HepG2 (cell line): ENCODE data around the gene LASP1. TPM values are rescaled to one million over a fixed set of nuclear protein-coding genes. Genes with fewer than 3 reads are reported as not detected.

Experiments
- ATF1 ChIP-seq: IDR thresholded peaks from 2 replicates; pipeline ENCODE4 v1.6.1; 2016; ENCODE audit warnings: mild to moderate bottlenecking, control low read depth
- ATF7-NPFF ChIP-seq: sonication (generic); formaldehyde crosslinking; IDR thresholded peaks from 2 replicates; pipeline ENCODE4 v1.8.1; 2023; ENCODE audit warnings: mild to moderate bottlenecking, low read depth, missing genetic modification reagents, moderate library complexity
- CCAR2 ChIP-seq: fragments of 200-400 bp; formaldehyde crosslinking; optimal IDR thresholded peaks from 2 replicates; pipeline ENCODE3; 2018; ENCODE audit warnings: low read depth, mild to moderate bottlenecking, low read length, moderate library complexity
- CHCHD3 ChIP-seq: sonication (generic); formaldehyde crosslinking; IDR thresholded peaks from 2 replicates; pipeline ENCODE4 v1.8.0; 2022; ENCODE audit warnings: mild to moderate bottlenecking, missing genetic modification reagents, moderate library complexity
- ELF4 ChIP-seq: sonication (generic); formaldehyde crosslinking; IDR thresholded peaks from 2 replicates; pipeline ENCODE4 v1.5.0; 2020; ENCODE audit warnings: missing genetic modification reagents, mild to moderate bottlenecking, moderate library complexity, borderline replicate concordance
- KLF13 ChIP-seq: sonication (generic); formaldehyde crosslinking; IDR thresholded peaks from 2 replicates; pipeline ENCODE4 v1.4.0; 2020; ENCODE audit warnings: mild to moderate bottlenecking, missing genetic modification reagents
- LCORL ChIP-seq, 2 experiments: fragments of 450-650 bp in 1 of 2; sonication (generic) in 1 of 2; formaldehyde crosslinking in 1 of 2; IDR thresholded peaks; 2 replicates each; pipeline versions ENCODE4 v1.5.0 to v1.6.1; 2017 to 2020; ENCODE audit warnings: antibody characterized with exemption in 1 of 2, missing genetic modification reagents in 1 of 2
- NKX3-1 ChIP-seq: sonication (generic); formaldehyde crosslinking; IDR thresholded peaks from 2 replicates; pipeline ENCODE4 v1.5.0; 2020; ENCODE audit warnings: missing genetic modification reagents
- NR0B2 ChIP-seq: sonication (generic); formaldehyde crosslinking; IDR thresholded peaks from 2 replicates; pipeline ENCODE4 v1.4.0; 2020; ENCODE audit warnings: mild to moderate bottlenecking, missing genetic modification reagents
- PAXIP1 ChIP-seq: sonication (generic); formaldehyde crosslinking; conservative IDR thresholded peaks from 2 replicates; pipeline ENCODE4 v1.4.0; 2020; ENCODE audit warnings: mild to moderate bottlenecking, missing genetic modification reagents, moderate library complexity
- RFX3 ChIP-seq: IDR thresholded peaks from 2 replicates; pipeline ENCODE4 v1.6.1; 2016; ENCODE audit warnings: missing biosample characterization, missing genetic modification reagents
- SALL2 ChIP-seq: sonication (generic); formaldehyde crosslinking; IDR thresholded peaks from 2 replicates; pipeline ENCODE4 v1.8.1; 2023; ENCODE audit warnings: mild to moderate bottlenecking, missing genetic modification reagents, inconsistent platforms
- ZBTB20 ChIP-seq: sonication (generic); formaldehyde crosslinking; IDR thresholded peaks from 2 replicates; pipeline ENCODE4 v1.8.1; 2023; ENCODE audit warnings: missing genetic modification reagents, low read depth, mild to moderate bottlenecking, borderline replicate concordance
- ZBTB43 ChIP-seq: sonication (generic); formaldehyde crosslinking; conservative IDR thresholded peaks from 2 replicates; pipeline ENCODE4 v1.4.0; 2020; ENCODE audit warnings: missing genetic modification reagents
- ZNF34 ChIP-seq: sonication (generic); formaldehyde crosslinking; IDR thresholded peaks from 2 replicates; pipeline ENCODE4 v1.4.0; 2020; ENCODE audit warnings: mild to moderate bottlenecking, missing genetic modification reagents, borderline replicate concordance
- ZNF441 ChIP-seq: sonication (generic); formaldehyde crosslinking; IDR thresholded peaks from 2 replicates; pipeline ENCODE4 v1.7.0; 2021; ENCODE audit warnings: missing genetic modification reagents, borderline replicate concordance
- ZNF558 ChIP-seq: sonication (generic); formaldehyde crosslinking; IDR thresholded peaks from 2 replicates; pipeline ENCODE4 v1.9.0; 2022; ENCODE audit warnings: mild to moderate bottlenecking, missing genetic modification reagents, borderline replicate concordance
- ZNF674 ChIP-seq: sonication (generic); formaldehyde crosslinking; IDR thresholded peaks from 2 replicates; pipeline ENCODE4 v1.5.0; 2020; ENCODE audit warnings: low read depth, mild to moderate bottlenecking, missing genetic modification reagents
- polyA plus RNA-seq, 8 experiments: library from polyadenylated mRNA; depleted of rRNA in 3 of 8; stranded (reverse) in 7 of 8; unstranded in 1 of 8; fragments of >200 nt; fragmentation: Illumina TruSeq in 4 of 8; extraction: Trizol in 4 of 8; gene quantifications; 2 replicates each; pipeline versions ENCODE4 v1.2.1 to v1.2.3, GENCODE V29; 2011 to 2016; ENCODE audit warnings: low read depth in 4 of 8, missing spikeins in 1 of 8, mixed read lengths in 1 of 8; ENCODE audit not compliant: insufficient read depth in 1 of 8
- total RNA-seq, 5 experiments: library from RNA; depleted of rRNA; stranded (reverse); fragments of >200 nt; fragmentation: Illumina TruSeq; extraction: Trizol; gene quantifications; 2 replicates each; pipeline ENCODE4 v1.2.3, GENCODE V29; 2016; ENCODE audit warnings: low read depth in 1 of 5
- TF ChIP-seq, protein P1 (sequence below): sonication (generic); formaldehyde crosslinking; IDR thresholded peaks from 2 replicates; pipeline ENCODE4 v1.5.0; 2020; ENCODE audit warnings: missing genetic modification reagents, mild to moderate bottlenecking, borderline replicate concordance
- TF ChIP-seq, protein P2 (sequence below): sonication (generic); formaldehyde crosslinking; IDR thresholded peaks from 2 replicates; pipeline ENCODE4 v1.8.0; 2022; ENCODE audit warnings: missing genetic modification reagents, mild to moderate bottlenecking, moderate library complexity, borderline replicate concordance

Gene LASP1
- total and polyA plus RNA-seq, 2 of the 13 experiments (the other 11 are each of a cell fraction or from before 2014, with no cell fraction given), result 70.1 to 97.0 TPM

DNA sequence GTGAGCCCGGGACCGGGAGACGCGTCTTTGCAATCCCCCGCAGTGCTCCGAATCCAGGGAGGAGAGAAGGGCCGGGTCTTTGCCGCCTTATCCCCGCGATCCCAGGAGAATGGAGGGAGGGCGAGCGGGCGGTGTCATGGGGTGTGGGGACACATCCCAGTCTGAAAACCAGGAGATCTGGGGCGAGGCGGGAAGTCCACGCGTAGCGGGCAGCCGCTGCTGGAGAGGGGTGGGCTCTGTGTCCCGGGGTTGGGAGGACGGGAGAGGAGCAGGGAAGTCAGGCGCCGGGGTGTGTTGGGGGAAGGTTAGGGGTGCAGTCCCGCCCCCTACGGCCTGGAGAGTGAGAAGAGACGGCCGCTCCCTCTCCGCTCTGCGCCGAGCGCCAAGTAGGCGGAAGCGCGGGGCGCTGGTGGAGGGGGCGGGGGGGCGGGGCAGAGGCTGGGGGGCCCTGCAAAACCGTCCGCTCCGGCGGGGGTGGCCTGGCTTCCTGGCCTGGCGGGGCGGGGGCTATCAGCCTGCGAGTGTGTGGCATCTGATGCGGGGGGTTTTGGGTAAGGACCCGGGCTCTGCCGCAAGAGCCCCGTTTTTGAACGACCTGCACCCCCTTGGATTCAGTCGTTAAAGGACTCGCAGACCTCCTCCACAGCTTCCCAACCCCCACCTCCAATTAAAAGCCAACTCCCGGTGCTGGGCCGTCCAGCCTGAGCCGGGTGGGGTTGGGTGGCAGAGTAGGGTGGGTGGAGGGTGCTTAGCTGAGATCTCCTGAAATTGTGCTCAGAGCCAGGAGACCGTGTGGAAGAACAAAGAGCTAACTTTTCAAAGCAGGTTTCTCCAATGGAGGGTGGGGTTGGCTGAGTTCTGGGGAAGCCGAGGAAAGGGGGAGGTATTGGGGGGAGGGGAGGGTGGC lies 654 bp downstream of the LASP1 start (continued):
- TF ChIP-seq PAXIP1 (0 out of 2 replicates have a peak, but pooled peaks have one; percentile 29), NR0B2 (CRISPR knock-in tag) (no peak), SALL2 (CRISPR knock-in tag) (no peak), LCORL (IDR thresholded peaks at IDR 0.05) (no peak), LCORL (CRISPR knock-in tag; IDR thresholded peaks at IDR 0.05) (0 out of 2 replicates have a peak, but pooled peaks have one; percentile 44), ZNF558 (CRISPR knock-in tag) (no peak; the same call in 1 of the 2 replicates), RFX3 (CRISPR knock-in tag) (no peak; the same call in 1 of the 2 replicates), ATF1 (CRISPR knock-in tag) (no peak), ZBTB20 (CRISPR knock-in tag) (0 out of 2 replicates have a peak, but pooled peaks have one; percentile 35), ZNF674 (no peak), CCAR2 (no peak), ZNF34 (CRISPR knock-in tag) (no peak), ELF4 (CRISPR knock-in tag) (no peak), CHCHD3 (CRISPR knock-in tag) (no peak), KLF13 (CRISPR knock-in tag) (0 out of 2 replicates have a peak, but pooled peaks have one; percentile 30), ATF7-NPFF (CRISPR knock-in tag) (peak; percentile 20), ZBTB43 (CRISPR knock-in tag) (no peak), NKX3-1 (CRISPR knock-in tag) (no peak), ZNF441 (no peak; the same call in 1 of the 2 replicates)
- TF ChIP-seq, protein P1, sequence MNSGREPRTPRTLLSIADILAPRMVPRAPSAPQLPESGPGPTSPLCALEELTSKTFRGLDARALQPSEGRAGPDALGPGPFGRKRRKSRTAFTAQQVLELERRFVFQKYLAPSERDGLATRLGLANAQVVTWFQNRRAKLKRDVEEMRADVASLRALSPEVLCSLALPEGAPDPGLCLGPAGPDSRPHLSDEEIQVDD (CRISPR knock-in tag), result peak; percentile 80; the same call in 1 of the 2 replicates
- TF ChIP-seq, protein P2, sequence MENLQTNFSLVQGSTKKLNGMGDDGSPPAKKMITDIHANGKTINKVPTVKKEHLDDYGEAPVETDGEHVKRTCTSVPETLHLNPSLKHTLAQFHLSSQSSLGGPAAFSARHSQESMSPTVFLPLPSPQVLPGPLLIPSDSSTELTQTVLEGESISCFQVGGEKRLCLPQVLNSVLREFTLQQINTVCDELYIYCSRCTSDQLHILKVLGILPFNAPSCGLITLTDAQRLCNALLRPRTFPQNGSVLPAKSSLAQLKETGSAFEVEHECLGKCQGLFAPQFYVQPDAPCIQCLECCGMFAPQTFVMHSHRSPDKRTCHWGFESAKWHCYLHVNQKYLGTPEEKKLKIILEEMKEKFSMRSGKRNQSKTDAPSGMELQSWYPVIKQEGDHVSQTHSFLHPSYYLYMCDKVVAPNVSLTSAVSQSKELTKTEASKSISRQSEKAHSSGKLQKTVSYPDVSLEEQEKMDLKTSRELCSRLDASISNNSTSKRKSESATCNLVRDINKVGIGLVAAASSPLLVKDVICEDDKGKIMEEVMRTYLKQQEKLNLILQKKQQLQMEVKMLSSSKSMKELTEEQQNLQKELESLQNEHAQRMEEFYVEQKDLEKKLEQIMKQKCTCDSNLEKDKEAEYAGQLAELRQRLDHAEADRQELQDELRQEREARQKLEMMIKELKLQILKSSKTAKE, result no peak
